Upper lobe of right lung (tissue), 1 donor: Measurements from ENCODE around the gene IFNL2. TPM values are rescaled to one million over a fixed set of nuclear protein-coding genes. Genes with fewer than 3 reads are reported as not detected.
"Not testable (repeated sequence)": the region's sequence is repeated elsewhere in the genome, so short reads cannot be mapped to it uniquely, and the experiment has no call there.

Experiments used
- ATAC-seq: fragments of 200-7000 bp; cut with Tn5 transposase; one replicate; pipeline ENCODE4 v1.9.1; 2020; ENCODE audit warnings: mild to moderate bottlenecking, moderate library complexity
- DNase-seq: peaks from one replicate; pipeline ENCODE4 v3.0.0-alpha.2; 2020
- H3K27ac ChIP-seq: fragments of 200-600 bp; one replicate; pipeline ENCODE4 v1.8.0; 2022
- H3K27me3 ChIP-seq: fragments of 200-600 bp; one replicate; pipeline ENCODE4 v1.8.0; 2022; ENCODE audit warnings: mild to moderate bottlenecking
- H3K36me3 ChIP-seq: fragments of 200-600 bp; one replicate; pipeline ENCODE4 v1.8.0; 2022
- H3K4me1 ChIP-seq: fragments of 200-600 bp; one replicate; pipeline ENCODE4 v1.8.0; 2022
- H3K4me3 ChIP-seq: fragments of 200-600 bp; one replicate; pipeline ENCODE4 v1.8.0; 2022; ENCODE audit warnings: mild to moderate bottlenecking
- H3K9me3 ChIP-seq: fragments of 200-600 bp; one replicate; pipeline ENCODE4 v1.8.0; 2022
- intact Hi-C: fragments of 100-400 bp; cut with DNase I; formaldehyde crosslinking; loops from one replicate; pipeline ENCODE4 v1.11.0; 2022
- total RNA-seq: library from RNA; stranded (reverse); fragmentation: NEBNext Ultra II Directional; extraction: Animal tissue kit (Norgen Biotek cat#: 25700); gene quantifications from one replicate; pipeline ENCODE4 v1.2.1, GENCODE V29; 2021
- TF ChIP-seq, protein P1 (sequence below): fragments of 200-600 bp; IDR thresholded peaks from one replicate; pipeline ENCODE4 v1.8.0; 2022; ENCODE audit warnings: antibody characterized with exemption
- donor health status: DM: no; HTN: yes; CAD: no; lungs with severe emphysema.

IFNL2 gene
- total RNA-seq, 1 donor from 2014 or later, result not detected

DNA sequence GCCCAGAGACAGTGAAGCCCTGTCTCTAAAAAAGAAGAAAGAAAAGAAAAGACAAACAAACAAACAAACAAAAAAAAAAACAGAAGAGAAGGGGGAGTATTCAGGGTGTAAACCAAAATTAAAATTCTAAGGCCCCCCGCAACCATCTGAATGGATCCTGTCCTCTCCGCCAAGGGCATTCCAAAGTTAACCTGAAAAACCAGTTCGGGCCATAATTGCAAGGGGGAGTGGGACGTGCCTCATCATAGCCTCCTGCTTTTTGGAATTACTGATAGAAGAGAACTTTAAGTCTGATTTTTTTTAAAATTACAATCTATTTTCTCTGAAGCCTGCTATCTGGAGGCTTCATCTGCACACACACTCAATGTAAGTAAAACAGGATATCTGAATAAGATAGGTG, 5.7 kb upstream of the IFNL2 start:
- ATAC-seq (no peak), DNase-seq (peak; percentile 4)
- Histone ChIP-seq H3K9me3 (no peaks in the 10 kb centered on the region), H3K27me3 (peaks cover 54% of the 10 kb centered on the region), H3K27ac (no peak overlapping the region), H3K36me3 (no peaks in the 10 kb centered on the region), H3K4me1 (no peaks in the 10 kb centered on the region), H3K4me3 (no peak overlapping the region)
- TF ChIP-seq, protein P1, sequence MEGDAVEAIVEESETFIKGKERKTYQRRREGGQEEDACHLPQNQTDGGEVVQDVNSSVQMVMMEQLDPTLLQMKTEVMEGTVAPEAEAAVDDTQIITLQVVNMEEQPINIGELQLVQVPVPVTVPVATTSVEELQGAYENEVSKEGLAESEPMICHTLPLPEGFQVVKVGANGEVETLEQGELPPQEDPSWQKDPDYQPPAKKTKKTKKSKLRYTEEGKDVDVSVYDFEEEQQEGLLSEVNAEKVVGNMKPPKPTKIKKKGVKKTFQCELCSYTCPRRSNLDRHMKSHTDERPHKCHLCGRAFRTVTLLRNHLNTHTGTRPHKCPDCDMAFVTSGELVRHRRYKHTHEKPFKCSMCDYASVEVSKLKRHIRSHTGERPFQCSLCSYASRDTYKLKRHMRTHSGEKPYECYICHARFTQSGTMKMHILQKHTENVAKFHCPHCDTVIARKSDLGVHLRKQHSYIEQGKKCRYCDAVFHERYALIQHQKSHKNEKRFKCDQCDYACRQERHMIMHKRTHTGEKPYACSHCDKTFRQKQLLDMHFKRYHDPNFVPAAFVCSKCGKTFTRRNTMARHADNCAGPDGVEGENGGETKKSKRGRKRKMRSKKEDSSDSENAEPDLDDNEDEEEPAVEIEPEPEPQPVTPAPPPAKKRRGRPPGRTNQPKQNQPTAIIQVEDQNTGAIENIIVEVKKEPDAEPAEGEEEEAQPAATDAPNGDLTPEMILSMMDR, result no peak
- intact Hi-C loops, result no loop called here

DNA sequence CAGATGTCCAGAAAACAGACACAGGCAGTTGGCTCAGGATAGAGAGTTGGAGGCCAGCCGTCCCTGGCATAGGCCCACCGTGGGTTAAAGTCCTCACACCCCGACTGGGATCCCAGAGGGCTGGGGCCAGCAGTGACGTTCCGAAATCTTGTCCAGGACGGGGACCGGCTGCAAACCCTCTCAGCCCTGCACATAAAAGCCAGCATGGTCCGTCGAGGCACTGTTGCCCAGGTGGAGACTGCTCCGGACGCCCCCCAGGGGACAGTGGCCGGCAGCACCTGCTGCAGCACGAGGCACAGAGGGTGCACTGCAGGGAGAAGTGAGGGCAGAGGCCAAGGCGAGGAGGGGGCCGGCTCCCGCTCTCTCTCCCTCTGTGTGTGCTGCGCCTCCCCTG, 4.3 kb upstream of the IFNL2 start:
- H3K9me3 ChIP-seq, result no peaks in the 10 kb centered on the region
- DNase-seq, result peak; percentile 52
- peaks cover 54% of the 10 kb centered on the region for H3K27me3 ChIP-seq
- no peaks in the 10 kb centered on the region for H3K36me3 ChIP-seq
- TF ChIP-seq, protein P1, result no peak
- intact Hi-C loops, result no loop called here
- no peak overlapping the region for H3K27ac ChIP-seq
- H3K4me3 ChIP-seq, result no peak overlapping the region
- peak; percentile 24 for ATAC-seq
- H3K4me1 ChIP-seq, result no peaks in the 10 kb centered on the region

DNA sequence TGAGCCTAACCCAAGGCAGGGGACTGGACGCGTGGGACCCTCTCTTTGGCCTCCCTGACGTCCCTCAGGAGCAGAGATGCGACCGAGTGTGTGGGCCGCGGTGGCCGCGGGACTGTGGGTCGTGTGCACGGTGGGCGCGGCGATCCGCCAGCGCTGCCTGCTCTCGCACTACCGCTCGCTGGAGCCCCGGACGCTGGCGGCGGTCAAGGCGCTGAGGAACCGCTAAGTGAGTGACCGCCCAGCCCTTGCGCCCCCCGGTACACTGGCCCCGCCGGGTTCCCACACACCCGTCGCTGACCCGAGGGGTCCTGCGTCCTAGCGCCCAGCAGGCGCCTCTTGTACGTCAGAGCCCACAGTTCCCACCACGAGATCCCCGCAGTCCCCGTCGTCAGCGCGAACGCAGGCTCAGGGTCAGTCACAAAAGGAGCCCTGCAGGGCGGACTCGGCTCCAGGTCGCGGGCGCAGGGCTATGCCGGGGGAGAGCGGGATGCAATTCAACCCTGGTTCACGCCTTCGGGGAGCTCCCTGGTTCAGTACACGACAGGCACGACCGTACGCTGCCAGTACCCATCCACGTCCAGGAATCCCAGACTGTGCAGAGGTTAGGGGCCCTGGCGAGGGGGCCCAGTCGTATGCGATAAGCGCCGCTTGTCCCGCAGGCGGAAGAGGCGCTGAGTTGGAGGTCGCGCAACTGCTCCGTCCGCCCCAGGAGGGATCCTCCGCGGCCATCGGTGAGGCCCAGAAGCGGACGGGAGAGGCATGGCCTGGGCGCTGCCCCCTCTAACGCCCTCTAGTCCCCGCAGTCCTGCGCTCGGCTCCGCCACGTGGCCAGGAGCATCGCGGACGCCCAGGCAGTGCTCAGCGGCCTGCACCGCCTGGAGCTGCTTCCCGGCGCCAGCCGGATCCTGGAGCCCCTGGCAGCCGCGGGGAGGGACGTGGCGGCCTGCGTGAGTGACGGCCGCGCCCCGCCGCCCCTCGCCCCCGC, 3.6 kb upstream of the IFNL2 start:
- DNase-seq (peak; percentile 60), ATAC-seq (peak; percentile 45)
- peaks cover 54% of the 10 kb centered on the region for H3K27me3 ChIP-seq
- no peak overlapping the region for H3K27ac ChIP-seq
- H3K4me1 ChIP-seq, result no peaks in the 10 kb centered on the region
- no peak overlapping the region for H3K4me3 ChIP-seq
- TF ChIP-seq, protein P1, result no peak
- H3K9me3 ChIP-seq, result no peaks in the 10 kb centered on the region
- no peaks in the 10 kb centered on the region for H3K36me3 ChIP-seq
- intact Hi-C loops, result no loop called here

DNA sequence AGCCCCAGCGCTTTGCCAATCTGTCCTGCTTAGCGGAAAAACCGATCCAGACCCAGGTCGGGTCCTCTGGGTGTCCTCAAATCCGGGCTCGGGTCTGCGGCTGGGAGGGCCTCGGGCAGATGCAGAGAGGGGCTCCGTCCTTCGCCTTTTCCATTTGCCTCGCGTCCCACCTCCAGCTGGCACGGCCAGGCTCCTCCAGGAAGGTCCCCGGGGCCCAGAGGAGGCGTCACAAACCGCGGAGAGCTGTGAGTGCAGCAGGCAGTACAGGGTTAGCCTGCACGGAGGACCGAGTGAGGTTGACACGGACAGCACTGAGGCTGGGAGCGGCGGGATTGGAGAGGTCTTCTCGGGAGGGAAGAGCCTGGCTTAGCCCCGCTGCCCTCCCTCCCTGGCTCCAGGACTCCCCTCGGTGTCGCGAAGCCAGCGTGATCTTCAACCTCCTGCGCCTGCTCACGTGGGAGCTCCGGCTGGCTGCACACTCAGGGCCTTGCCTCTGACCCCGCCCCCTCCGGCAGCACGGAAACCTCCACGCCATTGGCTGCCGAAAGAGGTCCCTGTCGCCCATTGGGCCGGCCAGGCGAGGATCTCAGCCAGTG, 2.8 kb upstream of the IFNL2 start:
- DNase-seq (peak; percentile 52), ATAC-seq (peak; percentile 18)
- TF ChIP-seq, protein P1, result no peak
- H3K27ac ChIP-seq, result no peak overlapping the region
- no peaks in the 10 kb centered on the region for H3K4me1 ChIP-seq
- no peak overlapping the region for H3K4me3 ChIP-seq
- no peaks in the 10 kb centered on the region for H3K36me3 ChIP-seq
- intact Hi-C loops, result no loop called here
- peaks cover 55% of the 10 kb centered on the region for H3K27me3 ChIP-seq
- no peaks in the 10 kb centered on the region for H3K9me3 ChIP-seq

DNA sequence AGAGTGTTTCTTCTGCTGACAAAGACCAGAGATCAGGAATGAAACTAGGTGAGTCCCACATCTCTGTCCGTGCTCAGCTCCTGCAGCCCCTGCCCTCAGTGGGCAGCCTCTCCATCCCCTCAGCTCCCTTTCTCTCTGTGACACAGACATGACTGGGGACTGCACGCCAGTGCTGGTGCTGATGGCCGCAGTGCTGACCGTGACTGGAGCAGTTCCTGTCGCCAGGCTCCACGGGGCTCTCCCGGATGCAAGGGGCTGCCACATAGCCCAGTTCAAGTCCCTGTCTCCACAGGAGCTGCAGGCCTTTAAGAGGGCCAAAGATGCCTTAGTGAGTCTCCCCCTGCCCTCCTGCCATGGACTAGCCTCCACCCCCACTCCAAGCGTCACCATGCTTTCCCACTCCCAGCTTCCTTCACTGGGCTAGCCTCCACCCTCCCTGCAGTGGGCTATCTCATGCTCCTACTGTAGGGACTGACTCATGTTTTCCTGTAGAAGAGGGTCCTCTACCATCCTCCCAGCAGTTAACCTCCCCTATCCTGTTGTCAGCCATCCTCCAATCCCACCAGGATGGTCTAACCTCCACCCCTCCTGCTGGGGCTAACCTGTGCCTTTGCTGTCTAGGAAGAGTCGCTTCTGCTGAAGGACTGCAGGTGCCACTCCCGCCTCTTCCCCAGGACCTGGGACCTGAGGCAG, 481 bp downstream of the IFNL2 start:
- peaks cover 24% of the 10 kb centered on the region for H3K27me3 ChIP-seq
- H3K4me1 ChIP-seq, H3K4me3 ChIP-seq, intact Hi-C loops, H3K27ac ChIP-seq, H3K9me3 ChIP-seq, H3K36me3 ChIP-seq, ATAC-seq: not testable (repeated sequence)
- peak; percentile 39 for DNase-seq

DNA sequence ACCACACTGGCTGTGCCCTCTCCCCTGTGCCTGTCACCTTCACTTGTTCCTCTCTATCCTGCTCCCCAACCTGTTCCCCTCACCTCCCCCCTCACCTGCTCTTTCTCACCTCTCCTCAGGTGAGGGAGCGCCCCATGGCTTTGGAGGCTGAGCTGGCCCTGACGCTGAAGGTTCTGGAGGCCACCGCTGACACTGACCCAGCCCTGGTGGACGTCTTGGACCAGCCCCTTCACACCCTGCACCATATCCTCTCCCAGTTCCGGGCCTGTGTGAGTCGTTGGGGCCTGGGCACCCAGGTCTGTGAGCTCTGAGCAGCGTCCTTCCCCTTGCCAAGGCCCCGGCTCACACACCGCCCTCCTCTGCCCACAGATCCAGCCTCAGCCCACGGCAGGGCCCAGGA, 1.2 kb downstream of the IFNL2 start:
- intact Hi-C loops, result not testable (repeated sequence)

More for the DNA sequence above, 1.2 kb downstream of the IFNL2 start:
- H3K4me1 ChIP-seq, H3K4me3 ChIP-seq, H3K9me3 ChIP-seq, H3K27ac ChIP-seq, H3K36me3 ChIP-seq, ATAC-seq: not testable (repeated sequence)
- peak; percentile 45 for DNase-seq
- peaks cover 17% of the 10 kb centered on the region for H3K27me3 ChIP-seq
